Stimulated activated CD8-positive, alpha-beta memory T cell treated with anti-CD3 and anti-CD28 coated beads, Interleukin-12 subunit alpha, Interleukin-12 subunit beta, amount 100 ng/mL, for 4 hours (primary cell): ENCODE data around the gene IFITM10.
A peak's percentile ranks its signal among the peaks of the same experiment; 100 is the strongest.
"Not testable (repeated sequence)": the region's sequence is repeated elsewhere in the genome, so short reads cannot be mapped to it uniquely, and the experiment has no call there.

Experiments used
- DNase-seq: peaks from one replicate; pipeline ENCODE4 v3.0.0-alpha.2; 2020; ENCODE audit warnings: low read depth

The IFITM10 gene

GRCh38 chr11:1777737-1778136 lies 27.3 kb upstream of the IFITM10 start:
- no peak for DNase-seq

GRCh38 chr11:1776944-1777715 lies 26.7 kb upstream of the IFITM10 start:
- DNase-seq = no peak

GRCh38 chr11:1776331-1776851 lies 26.0 kb upstream of the IFITM10 start:
- DNase-seq = no peak

- DNase-seq = no peak
Observed at GRCh38 chr11:1774886-1775285, 24.5 kb upstream of the IFITM10 start.

- DNase-seq = no peak
Observed at GRCh38 chr11:1773994-1774550, 23.7 kb upstream of the IFITM10 start.

- DNase-seq = no peak
Observed at GRCh38 chr11:1773131-1773993, 23.0 kb upstream of the IFITM10 start.

GRCh38 chr11:1772270-1773130 lies 22.1 kb upstream of the IFITM10 start:
- no peak for DNase-seq

GRCh38 chr11:1771700-1772099 lies 21.3 kb upstream of the IFITM10 start:
- no peak for DNase-seq

GRCh38 chr11:1771273-1771672 lies 20.9 kb upstream of the IFITM10 start:
- DNase-seq = no peak

GRCh38 chr11:1770528-1770927 lies 20.1 kb upstream of the IFITM10 start:
- no peak for DNase-seq

GRCh38 chr11:1770061-1770460 lies 19.7 kb upstream of the IFITM10 start:
- DNase-seq = no peak

- not testable (repeated sequence) for DNase-seq
Observed at GRCh38 chr11:1769304-1769936, 19.0 kb upstream of the IFITM10 start.

- DNase-seq = no peak
Observed at GRCh38 chr11:1768141-1768469, 17.7 kb upstream of the IFITM10 start.

- no peak for DNase-seq
Observed at GRCh38 chr11:1767399-1768140, 17.2 kb upstream of the IFITM10 start.

- no peak for DNase-seq
Observed at GRCh38 chr11:1766719-1767398, 16.5 kb upstream of the IFITM10 start.

- no peak for DNase-seq
Observed at GRCh38 chr11:1765871-1766718, 15.7 kb upstream of the IFITM10 start.

GRCh38 chr11:1763796-1764661 lies 13.6 kb upstream of the IFITM10 start, which contains the start of gene CTSD:
Gene CTSD, minus strand, starts transcription at chr11:1763927. Its CDS starts 68 bp downstream, at chr11:1763859.
- peak; percentile 79 for DNase-seq

- DNase-seq = no peak
Observed at GRCh38 chr11:1763336-1763795, 13.0 kb upstream of the IFITM10 start.
